Coronary artery (tissue), 2 donors: Measurements from ENCODE around the gene HIPK2.
A peak's percentile ranks its signal among the peaks of the same experiment; 100 is the strongest.

ENCODE experiments used
- DNase-seq: peaks from one replicate; pipeline ENCODE4 v3.0.0-alpha.2; 2017; ENCODE audit warnings: low spot score
- H3K27ac ChIP-seq, 2 donors: fragments of 200-600 bp; sonication (generic); one replicate each; pipeline ENCODE4 v1.5.1; 2016 to 2019
- H3K4me3 ChIP-seq: fragments of 200-600 bp; sonication (generic); 2 replicates; pipeline ENCODE4 v1.5.1; 2016; ENCODE audit warnings: mild to moderate bottlenecking, moderate library complexity
- CTCF ChIP-seq: fragments of 200-600 bp; sonication (generic); IDR thresholded peaks from one replicate; pipeline ENCODE4 v1.5.1; 2019; ENCODE audit warnings: antibody characterized with exemption

HIPK2 gene

GRCh38 chr7:139737221-139738100 is 40.3 kb downstream of the HIPK2 start:
- no peak for TF ChIP-seq CTCF
- DNase-seq, result peak; percentile 64
- H3K27ac ChIP-seq, result peak overlapping the region; percentile 95 to 97

GRCh38 chr7:139735912-139736595 is 41.7 kb downstream of the HIPK2 start:
- peak overlapping the region; percentile 95 to 97 for H3K27ac ChIP-seq

More at GRCh38 chr7:139737221-139738100, 40.3 kb downstream of the HIPK2 start:
- H3K4me3 ChIP-seq, result no peak overlapping the region

GRCh38 chr7:139735466-139735865 is 42.3 kb downstream of the HIPK2 start:
- no peak for TF ChIP-seq CTCF
- Histone ChIP-seq H3K4me3 (no peak overlapping the region), H3K27ac (peak overlapping the region; percentile 95 to 97)
- peak; percentile 54 for DNase-seq

More at GRCh38 chr7:139735912-139736595, 41.7 kb downstream of the HIPK2 start:
- DNase-seq, result peak; percentile 72
- TF ChIP-seq CTCF, result no peak
- H3K4me3 ChIP-seq, result no peak overlapping the region

- DNase-seq, result peak; percentile 91
- no peak for TF ChIP-seq CTCF
- Histone ChIP-seq H3K27ac (peak overlapping the region; percentile 95 to 97), H3K4me3 (peak overlapping the region; percentile 1)
Observed at GRCh38 chr7:139734395-139734794, 43.4 kb downstream of the HIPK2 start.

- Histone ChIP-seq H3K4me3 (peak overlapping the region; percentile 1), H3K27ac (peak overlapping the region; percentile 95 to 97)
- no peak for TF ChIP-seq CTCF
- DNase-seq, result peak; percentile 67
Observed at GRCh38 chr7:139733751-139734150, 44.0 kb downstream of the HIPK2 start.

- H3K4me3 ChIP-seq, result peak overlapping the region; percentile 41
- peak overlapping the region; percentile 95 to 97 for H3K27ac ChIP-seq
- no peak for TF ChIP-seq CTCF
- peak; percentile 54 for DNase-seq
Observed at GRCh38 chr7:139732471-139733167, 45.2 kb downstream of the HIPK2 start.
